Measurements from ENCODE around the gene CAMK2B.

The CAMK2B gene

DNA sequence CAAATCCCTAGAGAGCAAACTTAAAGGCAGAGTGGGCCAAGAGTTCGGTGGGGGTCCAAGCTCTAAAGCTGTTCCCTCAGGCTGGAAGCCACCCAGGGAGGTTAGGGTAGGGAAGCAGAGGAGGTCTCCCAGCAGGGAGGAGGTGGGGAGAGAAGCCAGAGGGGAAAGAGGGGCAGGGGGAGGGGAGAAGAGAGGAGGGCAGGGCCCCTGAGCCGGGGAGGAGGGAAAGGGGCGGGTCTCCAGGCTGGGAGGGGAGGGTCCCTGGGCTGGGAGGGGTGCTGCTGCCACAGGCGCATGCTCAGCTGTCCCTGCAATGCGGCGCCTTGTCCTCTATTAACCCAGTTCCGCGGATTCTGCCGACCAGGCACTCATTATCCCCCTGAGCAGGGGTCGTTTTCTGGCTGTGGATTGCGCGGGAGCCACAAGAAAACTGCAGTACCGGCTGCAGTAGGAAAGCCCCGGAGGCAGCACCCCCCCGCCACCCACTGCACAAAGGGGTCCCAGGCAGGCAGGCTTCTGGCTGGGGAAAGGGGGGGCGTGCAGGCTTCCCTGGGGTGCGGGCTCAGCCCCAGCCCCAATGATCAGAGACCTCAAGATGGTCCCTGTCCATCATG is 49.3 kb downstream of the CAMK2B start:
- DNase-seq (ENCODE audit: low read depth in 2 of 2, low spot score in 1 of 2): no peak

DNA sequence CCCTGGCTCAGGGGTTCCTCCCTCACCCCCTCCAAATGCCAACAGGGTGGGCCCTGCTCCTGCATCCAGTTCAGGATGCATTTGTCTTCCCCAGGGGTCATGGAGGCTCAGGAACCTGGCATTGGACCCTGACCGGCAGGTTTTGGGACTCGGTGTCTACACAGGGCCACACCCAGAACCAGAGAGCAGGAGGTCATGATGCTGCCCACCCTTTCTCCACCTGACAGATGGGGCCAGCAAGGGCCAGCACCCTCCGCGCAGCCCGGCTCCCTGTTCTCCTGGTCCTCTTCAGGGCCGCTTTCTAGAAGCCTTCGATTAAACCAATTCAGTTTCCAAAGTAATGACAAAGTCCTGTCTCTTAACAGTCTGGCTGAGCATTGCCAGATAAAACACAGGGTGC is 50.2 kb downstream of the CAMK2B start:
- DNase-seq (ENCODE audit: low read depth in 2 of 2, low spot score in 1 of 2): no peak

DNA sequence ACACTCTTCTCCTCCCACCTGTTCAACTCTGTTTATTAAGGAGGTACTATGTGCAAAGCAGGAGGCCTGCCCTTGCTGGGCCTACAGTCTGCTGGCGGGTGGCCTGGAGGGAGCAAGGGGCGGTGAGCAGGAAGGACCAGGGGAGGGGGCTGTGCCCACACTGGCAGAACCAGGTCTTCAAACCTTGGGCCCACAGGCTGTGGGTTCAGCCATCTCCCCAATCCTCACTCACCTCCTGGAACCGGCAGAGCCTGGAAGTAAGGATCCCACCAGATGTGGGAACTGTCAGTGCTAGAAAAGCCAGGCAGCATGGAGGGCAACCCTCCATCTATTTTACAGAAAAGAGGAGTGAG is 50.8 kb downstream of the CAMK2B start:
- no peak for DNase-seq (ENCODE audit: low read depth in 2 of 2, low spot score in 1 of 2)

DNA sequence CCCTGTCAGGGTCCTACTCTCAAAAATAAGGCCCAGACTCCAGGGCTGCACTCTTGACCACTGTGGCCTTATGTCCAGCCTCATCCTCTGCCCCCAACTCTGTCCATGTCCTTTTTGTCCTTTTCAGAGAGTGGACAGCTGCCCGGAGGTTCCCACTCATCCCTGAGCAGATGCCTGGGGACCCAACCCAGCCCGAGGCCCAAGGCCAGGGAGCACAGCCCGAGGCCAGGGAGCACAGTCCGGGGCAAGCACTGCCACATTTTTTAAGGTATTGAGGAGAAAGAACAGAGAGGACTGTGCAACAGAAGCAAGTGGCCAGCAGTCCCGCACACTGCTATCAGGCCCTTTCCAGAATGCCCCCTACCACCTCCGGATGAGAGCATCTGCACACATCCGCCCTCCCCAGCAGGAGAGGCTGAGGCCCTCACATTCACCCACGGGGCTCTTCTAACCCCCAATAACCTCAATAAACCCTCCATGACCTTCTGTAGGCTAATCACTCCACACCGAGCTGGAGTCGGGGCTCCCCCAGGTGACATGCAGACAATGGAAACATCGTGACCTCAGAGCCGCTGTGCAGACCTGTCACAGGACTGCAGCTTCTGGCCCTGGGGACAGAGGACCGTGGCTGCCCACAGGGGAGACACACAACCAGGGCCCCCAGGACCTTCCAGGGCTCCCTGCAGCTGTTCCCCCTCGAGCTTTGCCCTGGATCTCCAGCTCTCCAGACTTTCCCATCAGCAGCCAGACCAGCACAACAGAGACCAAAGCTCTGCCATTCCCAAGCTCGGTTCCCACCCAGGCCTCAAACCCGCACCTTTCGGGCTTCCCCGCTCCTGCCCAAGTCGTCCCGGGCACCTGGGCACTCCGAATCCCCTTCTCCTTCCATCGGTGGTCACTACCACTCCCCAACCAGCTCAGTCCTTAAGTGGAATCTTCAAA is 51.4 kb downstream of the CAMK2B start:
- DNase-seq (ENCODE audit: low read depth in 2 of 2, low spot score in 1 of 2): no peak

DNA sequence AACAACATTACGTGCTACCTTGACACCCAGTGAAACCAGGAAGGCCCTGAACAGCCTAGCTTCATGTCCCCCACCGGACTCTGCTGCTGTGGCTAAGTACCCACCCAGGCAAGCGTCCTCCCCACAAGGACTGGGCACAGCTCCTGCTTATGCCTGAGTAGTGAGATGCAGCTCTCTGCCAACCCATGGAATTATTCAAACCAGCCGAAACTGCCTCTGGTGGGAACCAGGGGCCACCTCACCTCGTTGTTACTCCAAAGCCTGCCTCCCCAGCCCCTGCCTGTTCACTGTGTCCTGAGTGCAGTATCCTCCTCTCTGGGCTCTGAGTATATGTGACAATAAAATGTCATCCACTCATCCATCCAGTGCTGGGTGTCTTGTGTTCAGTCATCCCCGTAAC is 52.4 kb downstream of the CAMK2B start:
- no peak for DNase-seq (ENCODE audit: low read depth in 2 of 2, low spot score in 1 of 2)

GRCh38 chr7:44272456-44272855 is 52.9 kb downstream of the CAMK2B start:
- no peak for DNase-seq (ENCODE audit: low read depth in 2 of 2, low spot score in 1 of 2)

- DNase-seq (ENCODE audit: low read depth in 2 of 2, low spot score in 1 of 2): no peak
These were observed 55.4 kb downstream of the CAMK2B start for GRCh38 chr7:44269943-44270493.

GRCh38 chr7:44269417-44269816 is 56.0 kb downstream of the CAMK2B start:
- no peak for DNase-seq (ENCODE audit: low read depth in 2 of 2, low spot score in 1 of 2)

- no peak for DNase-seq (ENCODE audit: low read depth in 2 of 2, low spot score in 1 of 2)
These were observed 56.7 kb downstream of the CAMK2B start for GRCh38 chr7:44268671-44269070.

GRCh38 chr7:44267719-44268421 is 57.5 kb downstream of the CAMK2B start:
- DNase-seq (ENCODE audit: low read depth in 2 of 2, low spot score in 1 of 2): no peak

- DNase-seq (ENCODE audit: low read depth in 2 of 2, low spot score in 1 of 2): no peak
These were observed 58.2 kb downstream of the CAMK2B start for GRCh38 chr7:44267178-44267577.

DNA sequence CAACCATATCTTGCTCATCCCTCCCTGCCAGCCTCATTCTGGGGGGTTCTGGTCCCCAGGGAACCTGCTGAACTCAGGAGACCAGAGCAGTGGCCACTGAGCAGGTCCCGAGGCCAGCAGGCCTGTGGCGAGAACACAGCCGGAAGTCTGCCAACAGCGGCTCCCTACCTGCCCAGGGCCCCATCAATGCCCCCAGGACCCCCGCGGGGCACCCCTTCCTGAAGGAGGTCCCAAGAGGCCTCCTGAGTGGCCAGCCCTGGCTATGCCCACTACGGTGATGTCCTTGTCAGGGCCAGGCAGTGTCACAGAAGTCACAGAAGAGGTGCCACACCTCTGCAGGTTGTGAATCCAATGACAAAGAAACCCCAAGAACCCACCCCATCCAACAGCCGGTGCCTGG is 58.9 kb downstream of the CAMK2B start:
- no peak for DNase-seq (ENCODE audit: low read depth in 2 of 2, low spot score in 1 of 2)

DNA sequence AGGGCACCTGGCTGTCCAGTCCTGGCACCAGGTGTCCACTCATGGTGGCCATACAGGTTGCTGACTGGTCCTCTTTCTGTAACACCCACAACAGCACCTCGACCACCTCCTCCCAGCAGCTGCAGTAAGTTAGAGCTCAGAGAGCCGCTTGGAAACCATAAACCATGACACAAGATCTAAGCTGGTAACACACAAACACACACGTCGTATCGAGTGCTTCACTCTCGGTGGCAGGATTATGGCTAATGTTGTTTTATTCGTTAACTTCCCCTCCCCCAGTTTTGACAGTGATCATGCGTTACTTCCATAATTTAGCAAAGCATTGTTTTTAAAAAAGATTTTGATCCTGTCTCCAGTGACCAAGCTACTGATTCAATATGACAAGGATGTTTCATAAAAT is 59.7 kb downstream of the CAMK2B start:
- DNase-seq (ENCODE audit: low read depth in 2 of 2, low spot score in 1 of 2): no peak

DNA sequence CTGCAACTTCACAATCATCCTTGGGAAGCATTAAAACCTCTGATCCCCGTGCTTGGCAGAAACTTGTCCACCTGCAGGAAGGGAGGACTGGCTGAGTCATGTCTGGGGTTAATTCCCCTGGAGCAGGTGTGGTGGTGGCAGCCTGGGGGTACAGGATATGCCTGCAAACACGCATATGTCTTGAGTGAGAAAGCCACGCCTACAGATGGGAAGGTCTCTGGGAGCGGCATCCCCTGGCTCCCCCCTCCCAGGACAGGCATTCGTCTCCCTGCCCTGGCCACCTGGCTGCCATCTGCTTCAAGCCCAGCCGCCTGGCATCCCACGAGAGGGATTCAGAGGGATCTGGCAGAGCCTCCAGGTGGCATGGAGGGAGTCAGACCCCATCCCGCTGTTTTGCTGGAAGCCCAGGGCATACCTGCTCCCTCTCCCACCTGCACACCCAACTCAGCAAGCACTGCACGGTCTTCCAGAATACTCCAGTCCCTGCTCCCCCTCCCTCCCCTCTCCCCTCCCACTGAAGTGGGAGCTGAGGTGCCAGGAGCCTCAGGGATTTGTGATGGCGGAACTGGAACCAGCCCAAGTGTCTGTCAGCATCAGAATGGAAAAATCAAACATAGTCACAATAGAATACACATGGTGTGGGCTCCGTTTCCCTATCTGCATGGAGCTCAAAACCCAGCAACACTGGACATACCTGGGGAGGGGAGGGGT is 61.0 kb downstream of the CAMK2B start:
- DNase-seq (ENCODE audit: low read depth in 2 of 2, low spot score in 1 of 2): no peak

DNA sequence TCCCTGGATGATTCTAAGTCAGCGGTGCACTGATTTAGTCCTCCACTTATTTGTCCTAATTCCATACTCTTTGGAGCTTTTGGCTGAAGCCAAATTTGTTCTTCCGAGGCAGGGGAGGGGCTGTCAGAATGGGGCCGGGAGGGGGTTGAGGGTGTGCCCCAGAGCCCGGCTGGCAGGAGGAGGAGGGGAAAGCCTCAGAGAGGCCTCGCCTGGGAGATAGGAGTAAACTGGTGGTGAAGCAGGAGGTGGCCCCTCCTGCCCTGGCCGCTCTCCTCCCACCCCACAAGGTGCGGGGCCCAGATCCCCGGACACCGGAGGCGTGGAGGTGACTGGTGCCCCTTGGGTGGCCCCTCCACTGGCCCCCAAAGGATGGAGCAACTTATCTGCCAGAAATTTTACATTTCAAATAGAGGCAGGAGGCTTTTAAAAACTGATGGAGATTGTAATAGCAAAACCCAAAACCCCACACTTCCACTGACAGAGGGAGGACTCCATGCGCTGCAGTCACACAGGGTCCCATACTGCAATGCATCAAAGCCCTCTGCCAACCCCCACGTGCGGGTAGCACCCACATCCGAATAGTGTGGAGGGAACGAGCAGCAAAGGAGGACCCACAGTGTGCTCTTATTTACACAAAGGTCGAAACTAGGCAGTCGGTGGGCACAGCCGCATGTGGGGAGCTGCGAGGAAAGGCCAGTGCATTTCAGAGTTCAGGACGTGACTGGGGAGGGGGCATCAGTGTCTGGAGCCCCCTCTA is 61.9 kb downstream of the CAMK2B start:
- DNase-seq (ENCODE audit: low read depth in 2 of 2, low spot score in 1 of 2): no peak

- no peak for DNase-seq (ENCODE audit: low read depth in 2 of 2, low spot score in 1 of 2)
These were observed 63.4 kb downstream of the CAMK2B start for GRCh38 chr7:44262031-44262430.

DNA sequence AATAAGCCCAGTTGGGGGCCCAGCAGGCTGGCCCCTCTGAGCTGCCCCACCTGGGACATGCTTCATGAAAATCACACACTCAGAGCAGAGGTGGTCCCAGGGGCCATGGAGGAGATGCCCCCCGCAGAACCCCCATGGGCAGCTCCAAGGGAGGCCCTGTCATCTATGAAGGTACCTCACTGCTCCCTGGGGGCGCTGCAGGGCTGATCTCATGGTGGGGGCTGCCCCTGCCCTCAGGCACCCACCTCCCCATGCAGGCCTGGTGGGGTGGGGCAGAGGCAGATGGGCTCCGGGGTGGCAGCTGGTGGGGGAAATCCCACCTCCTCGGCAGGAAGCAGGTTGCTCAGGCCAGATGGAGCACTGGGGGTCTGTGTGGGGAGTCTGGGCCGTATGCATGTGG is 64.2 kb downstream of the CAMK2B start:
- DNase-seq (ENCODE audit: low read depth in 2 of 2, low spot score in 1 of 2): no peak

- DNase-seq (ENCODE audit: low read depth in 2 of 2, low spot score in 1 of 2): no peak
These were observed 65.6 kb downstream of the CAMK2B start for GRCh38 chr7:44259547-44260457.

DNA sequence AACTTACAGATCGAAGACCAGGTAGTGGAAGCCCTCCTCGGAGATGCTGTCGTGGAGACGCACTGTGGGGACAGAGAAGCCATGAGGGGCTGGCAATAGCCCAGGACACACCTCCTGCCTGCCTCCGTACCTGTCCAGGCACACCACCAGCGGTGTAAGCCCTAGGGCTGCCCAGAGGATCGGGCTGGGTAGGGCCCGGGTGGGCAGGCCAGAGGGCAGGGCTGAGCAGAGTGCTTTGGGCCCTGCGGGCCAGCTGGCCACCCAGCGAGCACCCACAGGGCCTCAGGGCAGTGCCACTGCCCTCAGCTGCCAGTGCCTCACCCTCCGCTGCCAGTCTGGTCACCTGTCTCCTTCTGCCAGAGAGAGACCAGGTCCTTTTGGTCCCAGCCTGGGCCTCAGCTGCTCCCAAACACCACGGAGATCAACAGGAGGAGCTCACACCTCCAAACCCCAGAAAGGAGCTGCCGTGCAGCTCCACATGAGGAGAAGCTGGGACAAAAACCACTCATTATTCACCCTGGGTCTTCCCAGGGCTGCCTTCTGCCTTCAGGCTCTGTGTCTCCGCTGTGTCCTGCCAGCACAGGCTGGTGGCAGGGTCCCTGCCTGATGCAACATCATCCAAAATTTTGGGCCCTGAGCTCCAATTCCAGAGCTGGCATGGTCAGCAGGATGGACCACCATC is 66.4 kb downstream of the CAMK2B start:
- no peak for DNase-seq (ENCODE audit: low read depth in 2 of 2, low spot score in 1 of 2)

All from stimulated activated CD8-positive, alpha-beta memory T cell treated with anti-CD3 and anti-CD28 coated beads, Interleukin-4, amount 100 ng/mL, for 1 hour (primary cell).